HG02840 (cell line): Measurements from ENCODE around the gene MBNL1.
"Not testable (repeated sequence)": the region's sequence is repeated elsewhere in the genome, so short reads cannot be mapped to it uniquely, and the experiment has no call there.

Source experiments
- ATAC-seq: cut with Tn5 transposase; IDR thresholded peaks from one replicate; pipeline ENCODE4 v1.9.1; 2021; ENCODE audit warnings: mild to moderate bottlenecking, moderate library complexity, moderate number of reproducible peaks; ENCODE audit not compliant: unreplicated experiment, low FRiP score

The MBNL1 gene

DNA sequence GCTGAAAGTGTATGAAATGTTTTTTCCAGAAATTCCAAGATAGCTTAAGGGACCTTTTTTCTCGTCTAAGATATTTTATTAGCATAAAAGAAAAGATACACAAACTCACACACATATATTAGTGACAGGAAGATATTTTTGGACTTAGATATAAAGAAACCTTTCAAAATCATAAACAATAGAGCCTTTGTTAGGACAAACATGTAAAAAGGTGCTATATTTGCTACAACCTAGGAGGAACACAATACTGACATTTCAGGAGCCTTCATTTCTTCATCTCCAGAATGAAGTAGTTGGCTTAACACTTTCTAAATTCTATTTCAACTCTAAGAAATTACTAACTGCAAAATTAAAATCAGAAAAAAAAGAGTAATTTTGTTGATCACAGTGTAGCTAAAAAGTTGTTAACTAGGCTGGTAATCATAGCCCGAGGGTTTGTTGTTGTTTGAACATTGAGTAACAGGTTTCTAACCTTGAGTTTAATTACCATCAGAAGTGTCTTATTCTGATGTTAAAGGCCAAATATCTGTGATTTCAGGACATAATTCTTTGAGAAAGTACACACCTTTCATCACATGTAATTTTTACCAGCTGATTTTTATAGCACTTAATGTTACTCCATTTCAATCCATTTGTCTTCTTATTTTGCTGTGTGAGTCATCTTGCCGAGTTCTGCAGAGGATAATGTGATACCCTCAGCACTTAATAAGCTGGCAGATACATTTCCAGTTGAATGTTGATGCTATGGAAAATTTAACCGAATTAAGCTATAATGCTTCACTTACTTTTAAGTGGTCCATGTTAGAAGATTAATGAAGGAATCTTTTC, 97.3 kb downstream of the MBNL1 start:
- no peak for ATAC-seq

DNA sequence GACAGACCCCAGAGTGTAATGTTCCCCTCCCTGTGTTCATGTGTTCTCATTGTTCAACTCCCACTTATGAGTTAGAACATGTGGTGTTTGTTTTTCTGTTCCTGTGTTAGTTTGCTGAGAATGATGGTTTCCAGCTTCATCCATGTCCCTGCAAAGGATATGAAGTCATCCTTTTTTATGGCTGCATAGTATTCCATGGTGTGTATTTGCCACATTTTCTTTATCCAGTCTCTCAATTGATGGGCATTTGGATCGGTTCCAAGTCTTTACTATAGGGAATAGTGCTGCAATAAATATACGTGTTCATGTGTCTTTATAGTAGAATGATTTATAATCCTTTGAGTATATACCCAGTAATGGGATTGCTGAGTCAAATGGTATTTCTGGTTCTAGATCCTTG, 98.5 kb downstream of the MBNL1 start:
- not testable (repeated sequence) for ATAC-seq

DNA sequence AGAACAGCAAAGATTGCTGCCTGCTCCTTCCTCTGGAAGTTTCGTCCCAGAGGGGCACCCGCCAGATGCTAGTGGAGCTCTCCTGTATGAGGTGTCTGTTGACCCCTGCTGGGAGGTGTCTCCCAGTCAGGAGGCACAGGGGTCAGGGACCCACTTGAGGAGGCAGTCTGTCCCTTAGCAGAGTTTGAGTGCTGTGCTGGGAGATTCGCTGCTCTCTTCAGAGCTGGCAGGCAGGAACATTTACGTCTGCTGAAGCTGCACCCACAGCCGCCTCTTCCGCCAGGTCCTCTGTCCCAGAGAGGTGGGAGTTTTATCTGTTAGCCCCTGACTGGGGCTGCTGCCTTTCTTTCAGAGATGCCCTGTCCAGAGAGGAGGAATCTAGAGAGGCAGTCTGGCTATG, 103.9 kb downstream of the MBNL1 start:
- not testable (repeated sequence) for ATAC-seq

- ATAC-seq: no peak
Measured at GRCh38 chr3:152373379-152373778, 104.7 kb downstream of the MBNL1 start.

DNA sequence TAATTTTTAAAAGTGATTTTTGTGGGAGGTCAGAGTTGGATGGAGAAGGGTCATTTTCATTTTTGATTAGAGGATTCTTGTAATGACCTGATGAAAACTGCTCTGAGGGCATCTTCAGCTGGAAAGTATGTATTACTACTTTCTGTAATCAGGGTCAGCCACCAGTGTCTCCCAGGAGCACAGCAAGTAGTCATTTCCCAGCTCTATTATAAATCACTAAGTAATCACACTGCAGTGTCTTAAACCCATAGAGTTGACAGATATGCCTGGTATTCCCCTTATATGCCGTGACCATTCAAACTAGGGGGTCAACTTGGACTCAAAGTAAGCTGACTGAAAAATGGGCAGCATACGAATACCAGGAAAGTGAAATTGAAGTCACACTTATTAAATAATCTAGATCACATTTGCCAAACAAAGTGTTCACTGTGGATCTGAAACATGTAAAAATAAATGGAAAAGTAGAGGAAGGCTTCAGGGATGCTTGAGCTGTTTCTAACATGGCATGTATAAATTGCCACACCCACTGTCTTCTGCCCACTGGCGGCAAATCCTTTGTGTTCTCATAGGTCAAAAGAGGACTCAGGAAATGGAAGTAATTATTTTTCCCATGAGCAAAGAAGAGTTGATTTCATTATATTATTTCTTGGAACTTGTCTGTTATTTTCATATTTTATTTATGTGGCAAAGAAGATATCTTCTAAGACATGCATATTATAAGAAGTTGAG, 105.7 kb downstream of the MBNL1 start:
- ATAC-seq: no peak

DNA sequence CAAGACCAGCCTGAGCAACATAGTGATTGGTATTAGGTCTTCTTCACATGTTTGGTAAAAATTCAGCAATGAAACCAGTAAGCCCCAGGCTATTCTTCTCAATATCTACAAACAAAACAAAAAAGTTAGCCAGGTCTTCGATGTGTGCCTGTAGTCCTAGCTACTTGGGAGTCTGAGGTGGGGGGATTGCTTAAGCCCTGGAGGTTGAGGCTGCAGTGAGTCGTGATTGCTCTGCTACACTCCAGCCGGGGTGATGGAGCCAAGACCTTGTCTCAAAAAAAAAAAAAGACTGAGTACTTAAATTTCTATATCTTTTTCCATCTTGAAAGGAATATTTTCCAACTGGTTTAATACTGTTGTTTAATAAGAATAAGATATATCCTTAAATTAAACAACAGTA, 106.8 kb downstream of the MBNL1 start:
- ATAC-seq: no peak

DNA sequence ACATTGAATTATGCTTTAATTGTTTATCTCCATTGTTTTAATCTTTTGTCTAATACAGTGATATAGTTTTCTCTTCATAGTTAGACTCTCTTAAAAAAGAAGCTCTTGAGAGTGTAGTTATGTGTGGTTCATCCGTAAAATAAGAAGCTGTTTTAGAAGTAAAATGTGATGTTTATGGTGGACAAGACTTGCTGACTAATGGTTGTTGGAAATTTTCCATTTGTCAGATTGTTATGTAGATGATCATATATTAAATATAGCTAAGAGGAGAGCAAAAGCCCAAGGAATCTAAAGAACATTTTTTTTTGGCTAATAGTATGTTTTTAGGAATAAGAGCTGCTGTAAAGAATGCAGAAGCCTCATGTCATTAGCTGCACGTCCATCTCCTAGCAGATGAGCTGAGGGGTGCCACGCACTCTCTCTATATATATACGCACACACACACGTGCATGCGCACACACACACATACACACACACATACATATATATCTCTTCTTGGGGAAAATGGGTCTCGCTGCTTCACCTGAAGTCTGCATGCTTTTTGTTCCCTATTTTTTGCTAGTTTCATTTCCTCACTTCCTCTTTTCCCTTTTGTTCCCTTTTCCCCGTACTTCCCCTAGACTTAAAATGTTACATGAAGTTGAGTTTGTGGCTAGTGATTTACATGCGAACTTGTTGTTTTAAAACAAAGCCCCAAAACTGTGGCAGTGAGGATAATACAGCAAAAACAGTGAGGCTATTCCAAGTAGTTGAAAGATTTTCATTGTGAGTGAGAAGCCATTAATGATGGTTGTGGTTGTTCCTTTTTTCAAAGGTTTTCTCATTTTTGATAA, 107.8 kb downstream of the MBNL1 start:
- peak; percentile 67 for ATAC-seq

GRCh38 chr3:152377184-152377570, 108.4 kb downstream of the MBNL1 start:
- ATAC-seq: peak; percentile 5

DNA sequence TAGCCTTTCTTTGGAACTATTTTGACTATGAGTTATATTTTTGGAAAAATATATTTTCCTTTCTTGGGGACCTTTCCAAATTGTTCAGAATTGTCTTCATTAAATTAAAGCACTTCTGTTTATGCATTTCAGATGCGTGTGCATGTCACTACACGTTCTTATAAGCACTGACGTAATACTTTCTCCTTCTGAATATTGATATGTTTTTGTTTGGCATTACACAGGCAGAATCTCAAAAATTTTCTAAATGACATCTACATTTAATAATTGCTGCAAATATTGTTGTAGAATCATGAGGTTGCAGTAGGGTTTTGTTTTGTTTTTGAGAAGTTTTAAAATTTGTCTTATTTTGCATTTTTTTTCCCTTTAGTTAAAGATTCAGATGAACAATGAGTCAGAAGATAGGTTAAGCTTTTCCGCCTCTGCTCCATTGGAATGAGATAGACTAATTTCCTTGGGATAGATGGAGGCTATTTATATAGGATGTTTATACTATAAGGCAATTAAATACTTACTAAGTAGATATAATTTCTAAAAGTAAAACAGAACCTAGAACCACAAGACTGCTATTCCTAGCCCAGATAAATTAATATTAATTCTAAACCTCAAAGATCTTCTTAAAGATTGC, 110.8 kb downstream of the MBNL1 start:
- no peak for ATAC-seq

GRCh38 chr3:152380043-152380442, 111.3 kb downstream of the MBNL1 start:
- no peak for ATAC-seq

DNA sequence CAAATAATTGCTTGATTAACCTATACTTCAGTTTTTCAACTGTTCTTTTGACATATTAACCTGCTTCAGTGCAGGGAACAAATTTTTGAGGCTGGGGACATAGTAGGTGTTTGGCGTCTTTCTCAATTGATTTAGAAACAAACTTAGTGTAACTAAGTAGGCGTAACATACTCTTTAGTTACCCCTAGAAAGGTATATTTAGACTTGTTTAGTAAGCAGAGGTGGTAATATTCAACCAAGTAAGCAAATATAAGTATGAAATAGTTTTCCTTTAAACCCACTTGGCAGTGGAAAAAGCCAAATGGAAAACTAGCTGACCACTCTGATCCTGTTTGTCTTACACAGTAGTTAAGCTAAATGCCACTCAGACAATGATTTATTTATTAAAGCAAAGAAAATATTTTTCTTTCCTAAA, 113.2 kb downstream of the MBNL1 start:
- ATAC-seq: no peak

- ATAC-seq: no peak
Measured at GRCh38 chr3:152382312-152383135, 113.8 kb downstream of the MBNL1 start.

DNA sequence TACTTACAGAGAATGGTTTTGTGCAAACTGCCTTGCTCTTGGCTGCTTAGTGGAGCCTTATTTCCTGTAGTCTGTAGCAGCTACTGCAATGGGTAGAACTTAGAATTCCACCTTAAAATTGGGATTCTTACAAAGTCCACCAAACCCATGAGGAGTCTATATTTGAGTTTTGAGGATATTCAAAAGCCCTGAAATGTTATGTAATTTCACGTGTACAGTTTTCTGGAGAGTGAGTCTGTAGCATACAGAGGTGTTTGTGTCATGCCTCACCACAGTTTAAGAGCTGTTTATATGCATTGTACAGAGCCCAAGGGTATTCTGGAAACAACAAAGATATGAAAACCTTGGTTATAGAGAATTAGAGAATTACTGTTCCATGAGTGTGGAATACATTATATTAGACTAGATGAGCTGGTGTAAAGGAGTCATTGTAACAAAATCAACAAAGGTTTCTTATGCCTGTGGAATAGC, 114.4 kb downstream of the MBNL1 start:
- no peak for ATAC-seq

GRCh38 chr3:152384412-152384811, 115.7 kb downstream of the MBNL1 start:
- ATAC-seq: no peak

DNA sequence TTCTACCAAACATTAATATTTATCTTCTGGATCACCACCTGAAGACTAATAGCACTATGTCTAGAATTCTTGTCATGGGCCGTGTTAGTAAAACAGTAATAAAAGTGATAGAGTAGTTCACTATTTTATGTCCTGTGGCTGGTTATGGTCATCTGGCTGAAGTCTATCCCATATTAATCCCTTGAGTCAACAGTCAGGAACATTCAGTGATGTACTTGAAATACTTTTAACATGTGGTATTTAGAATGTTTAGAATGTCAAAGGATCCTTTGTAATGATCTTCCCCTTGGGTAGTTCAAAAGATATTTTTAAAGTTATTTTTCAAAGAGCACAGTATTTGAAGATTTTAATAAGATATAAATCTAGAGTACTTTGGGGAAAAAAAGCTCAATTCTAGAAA, 117.0 kb downstream of the MBNL1 start:
- ATAC-seq: no peak

GRCh38 chr3:152386208-152386607, 117.5 kb downstream of the MBNL1 start:
- no peak for ATAC-seq

DNA sequence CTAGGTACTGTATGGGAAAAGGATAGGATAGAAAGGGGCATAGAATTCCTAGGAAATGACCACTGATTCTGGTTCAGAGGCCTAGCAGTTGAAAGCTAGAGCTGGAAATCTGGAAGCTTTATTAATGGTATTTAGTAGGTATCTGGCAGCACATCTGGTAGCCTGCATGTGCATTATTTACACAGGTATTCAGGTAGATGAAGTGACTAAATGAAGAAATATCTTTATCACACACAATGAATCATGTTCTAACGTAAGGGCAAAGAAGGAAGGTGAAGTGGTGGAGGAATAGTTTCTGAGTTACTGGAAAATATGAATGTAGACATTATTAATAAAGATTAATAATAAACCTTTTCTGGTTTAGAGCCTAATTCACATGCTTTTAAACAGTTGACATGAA, 119.9 kb downstream of the MBNL1 start:
- ATAC-seq: no peak

DNA sequence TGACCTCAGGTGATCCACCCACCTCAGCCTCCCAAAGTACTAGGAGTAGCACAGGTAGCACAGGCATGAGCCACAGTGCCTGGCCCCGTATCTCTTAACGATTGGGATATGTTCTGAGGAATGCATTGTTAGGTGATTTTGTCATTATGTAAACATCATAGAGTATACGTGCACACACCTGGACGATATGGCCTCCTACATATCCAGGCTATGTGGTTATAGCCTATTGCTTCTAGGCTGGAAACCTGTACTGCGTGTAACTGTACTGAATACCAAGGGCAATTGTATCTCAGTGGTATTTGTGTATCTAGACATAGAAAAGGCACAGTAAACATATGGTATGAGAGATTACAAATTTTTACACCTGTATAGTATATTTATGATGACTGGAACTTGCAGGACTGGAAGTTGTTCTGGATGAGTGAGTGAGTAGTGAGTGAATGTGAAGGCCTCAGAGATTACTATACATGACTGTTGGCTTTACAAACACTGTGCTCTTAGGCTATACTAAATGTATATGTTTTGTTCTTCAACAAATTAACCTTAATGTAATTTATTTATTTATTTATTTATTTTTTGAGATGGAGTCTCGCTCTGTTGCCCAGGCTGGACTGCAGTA, 120.7 kb downstream of the MBNL1 start:
- ATAC-seq: no peak

DNA sequence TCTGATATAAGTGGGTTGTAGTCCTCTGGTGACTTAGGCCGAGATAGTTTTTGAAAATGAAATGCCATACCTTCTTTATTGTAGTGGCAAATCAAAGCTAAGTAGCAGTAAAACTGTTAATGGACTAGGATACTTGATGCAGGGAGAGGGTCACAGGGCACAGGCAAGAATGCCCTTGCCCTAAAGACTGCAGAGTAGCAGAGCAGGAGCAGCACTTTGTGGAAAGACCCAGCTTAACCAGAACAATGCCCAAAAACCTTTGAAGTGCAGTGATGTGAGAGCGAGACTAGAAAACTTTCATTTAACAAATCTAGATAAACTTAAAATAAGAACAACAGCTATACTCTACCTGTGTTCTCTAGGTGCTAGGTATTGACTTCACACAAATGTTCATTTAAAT, 121.9 kb downstream of the MBNL1 start:
- no peak for ATAC-seq
